Neutrophil (primary cell): ENCODE data around the gene MYO1E.

ENCODE experiments used
- H3K27ac ChIP-seq: fragments of 200-600 bp; sonication (generic); 2 replicates; pipeline ENCODE4 v1.5.1; 2016; ENCODE audit warnings: mild to moderate bottlenecking, moderate library complexity
- H3K27me3 ChIP-seq: fragments of 200-600 bp; sonication (generic); 2 replicates; pipeline ENCODE4 v1.6.0; 2016; ENCODE audit warnings: mild to moderate bottlenecking
- H3K36me3 ChIP-seq: fragments of 200-600 bp; sonication (generic); 2 replicates; pipeline ENCODE4 v1.5.1; 2017
- H3K4me1 ChIP-seq, 2 experiments: fragments of 200-600 bp in 1 of 2; sonication (generic) in 1 of 2; 1 replicate in 1 of 2; 2 replicates in 1 of 2; pipeline versions ENCODE4 v1.5.1 to v1.6.1; 2013 to 2016; ENCODE audit warnings: low read depth in 1 of 2, low read length in 1 of 2, mild to moderate bottlenecking in 1 of 2, moderate library complexity in 1 of 2; ENCODE audit not compliant: control insufficient read depth in 1 of 2, insufficient read depth in 1 of 2
- H3K4me3 ChIP-seq, 2 experiments: fragments of 200-600 bp in 1 of 2; sonication (generic) in 1 of 2; 1 replicate in 1 of 2; 2 replicates in 1 of 2; pipeline ENCODE4 v1.5.1; 2013 to 2016; ENCODE audit warnings: low read depth in 1 of 2, low read length in 1 of 2, mild to moderate bottlenecking in 1 of 2, moderate library complexity in 1 of 2
- H3K9me3 ChIP-seq: fragments of 200-600 bp; sonication (generic); 2 replicates; pipeline ENCODE4 v1.5.1; 2016
- TF ChIP-seq, protein P1 (sequence below): fragments of 200-600 bp; sonication (generic); IDR thresholded peaks from 2 replicates; pipeline ENCODE4 v1.5.1; 2016; ENCODE audit warnings: antibody characterized with exemption

Gene MYO1E

DNA sequence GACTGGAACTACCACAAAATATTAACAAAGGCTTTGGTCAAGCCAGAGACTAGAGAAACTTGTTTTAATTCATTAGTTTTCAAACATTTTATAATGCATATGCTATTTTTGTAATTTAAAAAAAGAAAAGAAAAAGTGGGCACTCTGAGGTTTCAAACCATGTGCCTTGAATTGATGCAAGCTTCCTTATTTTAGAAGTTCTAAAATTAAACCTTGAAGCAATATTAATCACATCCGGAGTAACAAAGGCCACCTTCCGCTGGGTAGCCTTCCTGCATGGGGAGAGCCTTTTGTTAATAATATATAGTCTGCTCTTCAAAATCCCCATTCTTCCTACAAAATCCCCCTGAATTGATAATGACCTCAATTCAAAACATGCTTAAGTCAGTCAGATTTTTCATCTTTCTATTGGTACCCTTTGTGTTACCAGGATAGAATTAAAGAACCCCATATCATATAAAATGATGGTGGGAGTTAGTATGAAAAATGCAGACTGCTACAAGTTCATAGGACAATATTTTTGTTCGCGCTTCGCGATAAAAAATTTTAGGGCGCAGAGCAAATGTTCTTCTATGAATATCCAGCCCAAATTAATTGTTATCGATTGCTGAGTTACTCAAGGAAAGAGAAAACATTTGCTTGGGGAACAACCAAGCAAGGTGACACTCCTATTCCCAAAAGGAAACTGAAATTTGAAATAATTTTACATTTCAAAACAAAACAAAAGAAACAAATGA is 135.4 kb downstream of the MYO1E start:
- TF ChIP-seq, protein P1, sequence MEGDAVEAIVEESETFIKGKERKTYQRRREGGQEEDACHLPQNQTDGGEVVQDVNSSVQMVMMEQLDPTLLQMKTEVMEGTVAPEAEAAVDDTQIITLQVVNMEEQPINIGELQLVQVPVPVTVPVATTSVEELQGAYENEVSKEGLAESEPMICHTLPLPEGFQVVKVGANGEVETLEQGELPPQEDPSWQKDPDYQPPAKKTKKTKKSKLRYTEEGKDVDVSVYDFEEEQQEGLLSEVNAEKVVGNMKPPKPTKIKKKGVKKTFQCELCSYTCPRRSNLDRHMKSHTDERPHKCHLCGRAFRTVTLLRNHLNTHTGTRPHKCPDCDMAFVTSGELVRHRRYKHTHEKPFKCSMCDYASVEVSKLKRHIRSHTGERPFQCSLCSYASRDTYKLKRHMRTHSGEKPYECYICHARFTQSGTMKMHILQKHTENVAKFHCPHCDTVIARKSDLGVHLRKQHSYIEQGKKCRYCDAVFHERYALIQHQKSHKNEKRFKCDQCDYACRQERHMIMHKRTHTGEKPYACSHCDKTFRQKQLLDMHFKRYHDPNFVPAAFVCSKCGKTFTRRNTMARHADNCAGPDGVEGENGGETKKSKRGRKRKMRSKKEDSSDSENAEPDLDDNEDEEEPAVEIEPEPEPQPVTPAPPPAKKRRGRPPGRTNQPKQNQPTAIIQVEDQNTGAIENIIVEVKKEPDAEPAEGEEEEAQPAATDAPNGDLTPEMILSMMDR: no peak
- no peaks in the 10 kb centered on the region for H3K27me3 ChIP-seq
- no peaks in the 10 kb centered on the region for H3K9me3 ChIP-seq
- no peak overlapping the region for H3K27ac ChIP-seq
- no peaks in the 10 kb centered on the region for H3K4me1 ChIP-seq
- no peak overlapping the region for H3K4me3 ChIP-seq
- no peaks in the 10 kb centered on the region for H3K36me3 ChIP-seq

DNA sequence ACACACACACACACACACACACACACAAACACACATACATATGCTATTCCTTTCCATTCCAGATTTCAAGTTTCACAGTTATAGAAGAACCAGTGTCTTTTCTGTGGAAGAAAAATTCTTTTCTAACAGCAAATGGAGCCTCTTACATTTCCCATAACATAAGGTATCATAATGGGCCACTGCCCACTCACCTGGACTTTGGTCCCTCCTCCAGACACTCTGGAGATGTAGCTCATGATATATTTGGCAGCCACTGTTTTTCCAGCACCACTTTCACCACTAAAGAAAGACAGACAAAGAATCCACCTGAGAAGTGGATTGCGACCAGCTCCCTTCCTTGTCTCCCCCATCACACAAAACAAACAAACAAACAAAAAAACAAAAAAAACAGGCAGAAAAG is 136.3 kb downstream of the MYO1E start:
- Histone ChIP-seq H3K36me3 (no peaks in the 10 kb centered on the region), H3K27ac (no peak overlapping the region), H3K4me1 (no peaks in the 10 kb centered on the region), H3K4me3 (no peak overlapping the region), H3K27me3 (no peaks in the 10 kb centered on the region), H3K9me3 (no peaks in the 10 kb centered on the region)
- TF ChIP-seq, protein P1: no peak

DNA sequence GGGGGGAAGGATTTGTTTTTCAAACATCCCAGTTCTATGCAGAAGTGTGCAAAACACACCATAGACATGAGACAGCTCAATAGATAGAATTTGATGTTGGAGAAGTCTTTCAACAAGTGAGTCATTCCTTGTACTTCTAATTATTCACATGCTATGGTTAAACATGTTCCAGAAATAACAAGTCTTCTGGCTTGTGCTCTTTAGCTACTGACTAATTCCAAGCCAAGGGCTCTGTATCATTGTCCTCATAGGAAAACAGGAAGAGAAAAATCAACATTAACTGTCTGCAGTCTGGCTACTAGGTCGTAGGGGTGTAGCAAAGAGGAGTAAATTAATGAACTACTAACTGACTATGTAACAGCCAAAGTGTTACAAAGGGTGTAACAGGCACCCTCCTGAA is 140.2 kb downstream of the MYO1E start:
- Histone ChIP-seq H3K4me3 (no peak overlapping the region), H3K27me3 (no peaks in the 10 kb centered on the region), H3K36me3 (no peaks in the 10 kb centered on the region), H3K27ac (no peak overlapping the region), H3K4me1 (no peaks in the 10 kb centered on the region), H3K9me3 (no peaks in the 10 kb centered on the region)
- TF ChIP-seq, protein P1: no peak

DNA sequence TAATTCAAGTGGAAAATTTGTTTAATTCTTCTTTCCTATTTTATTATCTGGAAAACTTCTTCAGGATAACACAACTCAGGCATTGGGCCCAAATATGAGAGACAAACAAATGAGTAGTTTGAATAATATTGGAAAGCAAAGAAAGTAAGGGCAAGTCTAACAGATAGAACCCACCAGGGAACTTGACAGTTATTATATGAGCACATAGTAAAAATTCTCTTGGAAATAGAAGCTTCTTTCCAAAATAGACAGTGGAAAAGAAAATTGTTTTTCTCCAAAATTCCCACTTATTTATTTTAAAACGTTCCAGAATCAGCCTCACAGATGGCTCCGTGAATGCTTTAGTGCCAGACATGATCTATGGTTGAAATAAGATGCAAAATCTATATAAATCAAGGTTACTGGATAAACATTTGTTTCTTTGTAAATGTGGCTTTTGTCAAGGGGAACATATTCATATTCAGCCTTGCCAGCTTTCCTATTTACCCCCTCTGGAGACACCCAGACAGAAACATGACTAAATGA is 142.1 kb downstream of the MYO1E start:
- Histone ChIP-seq H3K27me3 (peaks cover 6% of the 10 kb centered on the region), H3K4me1 (no peaks in the 10 kb centered on the region), H3K9me3 (no peaks in the 10 kb centered on the region), H3K36me3 (no peaks in the 10 kb centered on the region), H3K27ac (no peak overlapping the region), H3K4me3 (no peak overlapping the region)
- TF ChIP-seq, protein P1: no peak

DNA sequence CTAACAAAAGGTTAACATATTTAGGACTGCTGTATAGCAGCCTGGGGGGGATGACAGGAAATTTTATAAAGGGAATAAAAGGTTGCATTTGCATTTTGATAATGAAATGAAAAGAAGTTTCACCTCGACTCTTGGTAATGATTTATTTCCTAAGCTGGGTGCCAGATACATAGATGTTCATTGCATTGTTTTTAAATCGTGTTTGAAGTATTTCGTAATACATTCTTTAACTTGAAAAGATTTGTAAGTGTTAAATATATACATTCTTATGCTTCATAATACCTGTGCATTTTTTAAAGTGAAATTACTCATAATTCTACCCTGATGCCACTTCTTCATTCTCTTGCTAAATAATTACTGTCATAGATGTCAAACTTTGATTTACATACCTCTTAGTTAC is 143.2 kb downstream of the MYO1E start:
- peaks cover 6% of the 10 kb centered on the region for H3K27me3 ChIP-seq
- no peak overlapping the region for H3K4me3 ChIP-seq
- no peaks in the 10 kb centered on the region for H3K36me3 ChIP-seq
- H3K4me1 ChIP-seq: no peaks in the 10 kb centered on the region
- no peak overlapping the region for H3K27ac ChIP-seq
- H3K9me3 ChIP-seq: no peaks in the 10 kb centered on the region
- TF ChIP-seq, protein P1: no peak
